GM18505 (cell line): ENCODE measurements around the gene ZNF20.
A peak's percentile ranks its signal among the peaks of the same experiment; 100 is the strongest.
"Not testable (repeated sequence)": the region's sequence is repeated elsewhere in the genome, so short reads cannot be mapped to it uniquely, and the experiment has no call there.

Source experiments
- ATAC-seq: cut with Tn5 transposase; IDR thresholded peaks from one replicate; pipeline ENCODE4 v1.9.1; 2021; ENCODE audit not compliant: unreplicated experiment
- POLR2A ChIP-seq: IDR thresholded peaks from 4 replicates; pipeline ENCODE4 v1.6.1; 2011; ENCODE audit warnings: borderline replicate concordance; ENCODE audit not compliant: insufficient read depth, insufficient read length; ENCODE audit errors: extremely low read depth

The ZNF20 gene

DNA sequence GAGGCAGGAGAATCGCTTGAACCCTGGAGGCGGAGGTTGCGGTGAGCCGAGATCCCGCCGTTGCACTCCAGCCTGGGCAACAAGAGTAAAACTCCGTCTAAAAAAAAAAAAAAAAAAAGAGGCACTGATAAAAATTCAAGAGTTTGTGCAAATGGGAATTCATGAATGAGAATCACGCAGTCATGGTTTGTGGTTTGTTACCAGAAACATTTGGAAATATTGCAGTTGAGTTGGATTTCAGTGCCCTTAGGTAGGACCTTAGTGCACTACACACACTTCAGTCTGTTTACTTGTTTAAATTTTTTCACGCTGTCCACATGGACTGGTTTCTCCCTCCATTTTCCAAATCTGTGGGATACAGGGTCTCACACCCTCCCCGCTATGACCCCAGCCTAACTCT is 47.2 kb downstream of the ZNF20 start:
- ATAC-seq: no peak
- TF ChIP-seq POLR2A: no peak

- TF ChIP-seq POLR2A: peak; percentile 74
- no peak for ATAC-seq
These were observed 47.9 kb downstream of the ZNF20 start for GRCh38 chr19:12092065-12092867.

DNA sequence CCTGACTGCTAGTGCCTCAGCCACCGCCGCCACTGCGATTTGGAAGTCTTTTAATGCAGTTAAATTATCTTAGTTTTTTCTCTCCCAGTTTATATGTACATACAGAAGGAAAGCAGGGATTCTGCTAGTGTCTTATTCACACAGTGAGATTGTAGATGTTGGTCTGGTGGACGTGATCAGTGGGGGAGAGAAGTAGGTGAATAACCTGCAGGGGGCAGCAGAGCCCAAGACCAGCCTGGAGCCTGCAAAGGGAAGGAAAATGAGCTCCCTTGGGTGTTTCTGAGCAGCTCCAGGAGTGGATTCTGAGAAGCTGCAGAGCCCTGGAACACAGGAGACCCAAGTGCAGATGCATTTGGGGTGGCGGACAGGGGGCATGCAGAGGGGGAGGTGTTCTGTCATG is 49.3 kb downstream of the ZNF20 start:
- ATAC-seq: no peak
- no peak for TF ChIP-seq POLR2A

DNA sequence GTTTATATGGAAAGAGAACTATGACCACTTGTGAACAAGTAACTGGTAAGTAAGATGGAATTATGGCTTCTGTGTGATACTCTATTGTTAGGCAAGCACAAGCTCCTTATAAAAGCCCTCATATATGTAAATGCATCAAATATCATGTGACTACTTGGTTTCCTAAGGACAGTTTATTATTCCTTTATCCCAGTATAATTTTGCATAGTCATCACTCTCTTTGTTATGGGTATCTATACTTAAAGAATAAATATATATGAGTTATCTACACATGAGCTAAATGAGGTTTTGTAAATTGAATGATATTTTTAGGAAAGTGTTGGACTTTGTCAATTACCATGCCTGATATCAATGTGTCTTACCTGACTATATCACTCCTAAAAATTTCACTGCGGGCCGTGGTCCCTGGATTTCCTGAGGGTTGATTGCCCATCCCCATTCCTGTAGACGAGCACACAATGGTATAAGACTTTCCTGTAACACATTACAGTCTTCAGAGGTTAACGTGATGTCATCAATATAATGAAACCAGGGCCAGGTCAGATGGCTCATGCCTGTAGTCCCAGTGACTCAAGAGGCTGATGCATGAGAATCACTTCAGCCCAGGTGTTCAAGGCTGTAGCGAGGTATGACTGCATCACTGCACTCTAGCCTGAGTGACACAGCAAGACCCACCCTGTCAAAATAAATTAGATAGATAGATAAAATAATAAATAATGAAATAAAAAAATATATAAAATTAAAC is 54.9 kb downstream of the ZNF20 start:
- TF ChIP-seq POLR2A: no peak
- ATAC-seq: no peak

GRCh38 chr19:12083336-12083735 is 56.8 kb downstream of the ZNF20 start:
- not testable (repeated sequence) for ATAC-seq
